GM18498 (cell line): ENCODE results near the gene LOXL3.

Source experiments
- ATAC-seq: cut with Tn5 transposase; IDR thresholded peaks from one replicate; pipeline ENCODE4 v1.9.1; 2021; ENCODE audit warnings: mild to moderate bottlenecking, moderate library complexity; ENCODE audit not compliant: unreplicated experiment

LOXL3 gene

DNA sequence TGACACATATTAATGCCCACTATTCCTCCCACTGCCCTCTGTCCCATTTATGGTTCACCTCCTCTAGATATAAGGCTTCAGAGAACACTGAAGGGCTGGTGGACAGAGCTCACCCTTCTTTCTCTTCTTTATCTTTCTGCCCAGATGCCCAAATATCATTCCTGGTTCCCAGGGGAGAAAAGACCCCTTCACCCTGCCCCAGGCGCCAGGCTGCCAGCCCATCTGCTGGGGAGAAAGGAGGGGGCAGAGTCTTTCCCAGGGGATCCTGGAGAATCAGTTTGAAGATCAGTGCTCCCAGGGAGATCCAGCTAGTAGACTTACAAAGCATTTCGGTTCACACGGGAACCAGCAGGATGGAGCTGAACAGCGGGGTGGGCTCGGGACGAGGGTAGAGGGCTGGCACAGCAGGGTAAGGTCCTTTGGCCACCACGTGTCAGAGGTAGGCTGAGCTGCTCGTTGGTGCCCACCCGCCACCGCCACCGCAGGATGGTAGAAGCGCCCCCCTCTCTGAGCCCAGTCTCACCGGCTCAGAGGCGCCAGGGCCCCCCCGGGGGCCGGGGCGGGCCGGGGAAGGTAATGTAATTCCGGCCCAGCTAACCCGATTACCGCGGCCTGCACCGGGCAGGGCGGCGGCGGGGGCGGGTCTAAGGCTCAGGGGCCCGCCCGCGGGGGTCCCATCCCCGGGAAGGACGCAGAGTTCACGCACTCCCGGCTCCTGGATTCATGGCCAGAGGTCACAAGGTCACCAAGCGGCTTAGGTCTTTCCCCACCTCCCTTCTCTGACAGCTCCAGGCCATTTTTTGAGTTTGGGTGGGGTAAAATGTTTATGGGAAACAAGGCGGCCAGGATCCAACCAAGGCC lies 40.8 kb downstream of the LOXL3 start:
- ATAC-seq = no peak

DNA sequence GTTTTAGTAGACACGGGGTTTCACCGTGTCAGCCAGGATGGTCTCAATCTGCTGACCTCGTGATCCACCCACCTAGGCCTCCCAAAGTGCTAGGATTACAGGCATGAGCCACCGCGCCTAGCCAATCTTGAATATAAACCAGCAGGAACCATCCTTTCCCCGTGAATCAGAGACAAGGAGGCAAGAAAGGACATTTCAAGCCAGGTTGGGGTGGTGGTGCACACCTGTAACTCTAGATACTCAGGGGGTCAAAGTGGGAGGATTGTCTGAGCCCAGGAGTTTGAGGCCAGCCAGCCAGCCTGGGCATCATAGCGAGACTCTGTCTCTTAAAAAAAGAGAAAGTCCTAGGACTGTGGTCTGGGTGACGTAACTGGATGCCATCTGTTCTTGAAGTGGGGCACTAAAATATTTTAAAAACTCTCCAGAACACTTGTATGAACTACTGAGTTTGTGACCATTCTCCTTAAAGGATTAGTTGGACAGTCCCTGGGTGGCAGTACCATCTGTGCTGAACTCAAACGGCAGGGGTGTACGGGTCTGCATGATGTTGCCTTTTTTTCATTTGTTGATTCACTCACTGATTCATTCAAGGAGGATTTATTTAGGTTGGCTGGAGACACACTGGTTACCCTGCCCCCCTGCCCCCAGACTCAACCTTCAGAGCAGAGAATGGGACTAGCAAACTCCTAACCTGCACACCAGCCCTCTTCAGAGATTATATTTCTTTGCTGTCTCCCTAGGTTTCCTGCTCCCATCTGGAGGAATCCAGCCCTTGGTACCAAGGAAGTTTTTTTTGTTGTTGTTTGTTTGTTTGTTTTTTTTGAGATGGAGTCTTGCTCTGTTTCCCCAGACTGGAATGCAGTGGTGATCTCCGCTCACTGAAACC lies 42.4 kb downstream of the LOXL3 start:
- ATAC-seq = no peak

- ATAC-seq = no peak
Measured at GRCh38 chr2:74510272-74510671, 43.5 kb downstream of the LOXL3 start.

- peak; percentile 12 for ATAC-seq
Measured at GRCh38 chr2:74507926-74508520, 45.7 kb downstream of the LOXL3 start.

- ATAC-seq = peak; percentile 85
Measured at GRCh38 chr2:74507145-74507925, 46.4 kb downstream of the LOXL3 start, which contains the start of gene PCGF1. Gene PCGF1, minus strand, starts transcription at chr2:74507695. Its CDS starts 27 bp downstream, at chr2:74507668.

DNA sequence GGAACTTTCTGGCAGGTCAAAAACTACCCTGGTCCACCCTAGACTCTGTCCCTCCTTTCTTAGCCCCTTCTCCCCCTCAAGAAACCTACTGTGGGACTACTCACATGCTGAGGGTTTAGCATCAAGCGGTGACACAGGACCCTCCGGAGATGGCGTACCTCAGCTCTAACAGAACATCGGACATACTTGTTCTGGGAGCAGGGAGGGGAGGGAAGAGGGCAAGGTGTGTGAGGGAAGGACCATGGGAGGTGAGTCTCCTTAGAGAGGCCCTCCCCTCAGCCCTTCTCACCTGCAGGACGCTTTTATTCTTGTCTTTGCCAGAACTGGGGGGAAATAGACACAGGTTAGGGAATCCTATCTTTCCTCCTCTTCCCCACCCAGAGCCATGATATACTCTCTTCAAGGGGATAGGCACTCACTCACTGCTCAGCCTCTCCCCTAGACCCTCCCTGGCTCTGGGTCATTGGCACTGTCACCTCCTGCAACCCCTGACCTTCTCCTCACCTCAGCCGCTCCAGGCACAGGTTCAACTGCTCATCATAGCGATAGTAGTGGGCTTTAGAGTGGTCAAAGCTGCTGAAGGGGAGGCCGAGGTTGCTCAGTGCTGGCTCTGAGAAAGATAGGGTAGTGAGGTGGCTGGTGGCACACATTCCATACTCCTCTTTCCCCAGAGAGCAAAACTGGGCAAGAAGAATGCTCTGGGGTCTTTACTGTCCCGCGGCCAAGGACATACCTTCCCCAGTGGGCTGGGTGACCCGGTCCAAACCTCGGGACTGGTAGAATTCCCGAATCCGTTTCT lies 48.1 kb downstream of the LOXL3 start:
- ATAC-seq = no peak

DNA sequence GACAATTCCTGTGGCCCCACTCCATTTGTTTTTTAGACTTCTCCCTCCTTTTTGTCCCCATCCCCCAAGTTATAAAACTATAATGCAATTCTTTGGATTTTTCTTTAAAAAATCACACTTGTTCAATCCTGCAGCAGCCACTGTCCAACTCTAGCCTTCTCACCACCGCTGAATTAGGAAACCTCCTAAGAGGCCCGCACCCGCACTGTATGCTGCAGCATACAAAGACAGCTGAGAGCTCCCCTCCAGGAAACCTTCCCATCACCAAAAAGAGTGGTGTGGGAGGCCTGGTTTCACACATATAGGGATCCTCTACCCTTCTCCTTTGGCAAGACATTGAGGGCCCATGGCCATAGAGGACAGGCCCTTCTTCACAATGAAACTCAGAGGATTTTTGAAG lies 49.2 kb downstream of the LOXL3 start:
- no peak for ATAC-seq

DNA sequence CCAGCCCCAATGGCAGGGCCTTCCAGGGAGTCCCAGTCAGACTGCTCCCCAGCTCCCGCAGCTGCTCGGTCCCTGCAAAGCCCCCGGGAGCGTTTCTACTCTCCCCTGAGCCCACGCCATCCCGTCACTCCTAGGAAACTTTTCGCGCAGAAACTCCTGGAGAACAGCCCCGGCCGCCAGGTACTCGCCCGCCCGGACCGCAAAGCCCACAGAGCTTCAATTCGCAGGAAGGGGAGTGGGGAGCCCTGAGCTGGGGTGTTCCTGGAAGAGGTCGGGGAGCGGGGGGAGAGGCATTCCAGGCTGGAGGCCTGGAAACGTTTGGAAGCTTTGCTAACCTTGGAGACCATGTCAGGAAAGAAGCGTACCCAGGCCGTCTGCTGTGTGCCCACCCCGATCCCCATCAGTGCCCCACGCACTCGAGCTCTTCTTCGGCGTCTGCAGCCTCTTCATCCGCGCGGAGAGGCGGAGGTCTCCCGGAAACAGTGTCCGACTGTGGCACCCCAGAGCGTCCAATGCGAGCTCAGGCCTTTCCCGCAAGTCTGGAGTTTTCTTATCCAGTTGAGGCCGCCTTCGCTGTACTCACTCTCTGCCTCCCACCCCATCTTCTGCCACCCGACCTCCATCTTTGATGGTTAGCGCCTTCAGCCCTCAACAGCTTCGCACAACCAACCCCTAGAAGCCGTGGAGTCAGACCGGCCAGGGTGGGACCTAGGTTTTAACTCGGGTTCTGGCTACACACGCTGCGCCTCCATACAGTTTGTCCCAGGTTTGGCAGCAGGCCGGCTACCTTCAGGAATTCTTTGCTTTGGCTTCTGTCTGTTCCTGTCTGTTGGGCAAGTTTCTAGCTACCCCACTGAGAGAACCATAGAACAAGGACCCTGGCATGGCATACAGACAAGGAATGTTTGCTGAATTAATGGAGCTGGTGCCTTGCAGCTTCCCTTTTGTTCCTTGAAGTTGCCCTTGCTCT lies 50.0 kb downstream of the LOXL3 start:
- no peak for ATAC-seq

GRCh38 chr2:74502720-74503505 lies 50.8 kb downstream of the LOXL3 start:
- ATAC-seq = peak; percentile 45

DNA sequence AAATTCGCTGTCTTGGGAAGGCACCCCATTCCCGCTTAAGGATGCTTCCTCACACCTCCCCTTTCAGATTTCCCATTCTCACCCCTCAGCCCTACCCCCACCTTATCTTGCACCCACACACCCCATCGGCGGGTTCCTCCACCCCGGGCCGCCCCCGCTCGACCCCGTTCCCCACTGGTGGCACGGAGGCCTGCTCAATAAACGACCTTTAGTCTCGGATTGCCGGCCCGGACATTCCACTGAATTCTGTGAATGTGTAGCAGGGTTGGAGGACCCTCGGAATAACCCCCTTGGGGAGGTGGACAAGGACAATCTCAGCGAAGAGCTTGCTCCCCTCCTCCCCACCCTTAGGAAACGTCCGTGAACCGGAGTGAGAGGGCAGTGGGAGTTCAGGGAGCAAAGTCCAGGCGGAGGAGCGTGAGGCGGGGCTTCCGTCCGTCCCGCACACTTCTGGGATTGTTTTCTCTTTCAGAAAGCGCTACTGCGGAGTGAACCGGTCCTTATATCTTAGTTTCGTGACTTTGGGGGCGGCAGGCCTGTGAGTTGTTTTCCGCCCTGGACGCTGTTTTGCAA lies 51.5 kb downstream of the LOXL3 start:
- ATAC-seq = no peak

DNA sequence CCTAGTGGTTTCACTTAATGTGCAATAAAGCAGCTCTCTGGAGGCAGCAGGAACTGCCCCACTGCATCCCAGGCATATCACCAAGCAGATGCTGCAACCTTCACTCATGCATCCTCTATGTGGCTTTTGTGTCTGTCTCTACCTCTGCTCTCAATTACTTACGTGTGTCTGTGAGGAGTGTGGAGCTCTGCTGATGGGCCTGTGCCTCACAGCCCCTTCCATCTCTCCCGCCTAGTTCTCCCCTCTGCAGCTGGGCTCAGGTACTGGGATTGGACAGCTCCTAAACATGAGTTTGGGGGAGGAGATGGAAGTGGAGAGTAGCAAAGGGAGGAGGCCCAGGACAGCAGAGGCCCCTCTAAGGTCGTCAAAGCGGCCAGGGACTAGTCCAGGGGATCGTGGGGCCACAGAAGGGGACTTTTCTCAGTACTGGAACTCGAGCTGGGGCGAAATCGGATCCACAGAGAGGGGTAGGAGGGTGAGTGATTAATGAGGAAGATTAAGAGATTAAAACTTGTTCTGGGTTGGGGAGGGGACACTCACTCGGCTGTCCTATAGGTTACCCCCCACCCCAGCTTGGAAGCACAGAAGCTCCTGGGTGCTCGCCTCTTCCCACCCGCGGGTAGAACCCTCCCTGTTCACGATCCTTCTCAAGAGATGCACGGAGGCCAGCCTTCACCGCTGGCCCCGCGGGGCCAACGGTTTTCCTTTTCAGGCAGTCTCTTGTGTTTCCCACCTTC lies 52.2 kb downstream of the LOXL3 start:
- no peak for ATAC-seq

DNA sequence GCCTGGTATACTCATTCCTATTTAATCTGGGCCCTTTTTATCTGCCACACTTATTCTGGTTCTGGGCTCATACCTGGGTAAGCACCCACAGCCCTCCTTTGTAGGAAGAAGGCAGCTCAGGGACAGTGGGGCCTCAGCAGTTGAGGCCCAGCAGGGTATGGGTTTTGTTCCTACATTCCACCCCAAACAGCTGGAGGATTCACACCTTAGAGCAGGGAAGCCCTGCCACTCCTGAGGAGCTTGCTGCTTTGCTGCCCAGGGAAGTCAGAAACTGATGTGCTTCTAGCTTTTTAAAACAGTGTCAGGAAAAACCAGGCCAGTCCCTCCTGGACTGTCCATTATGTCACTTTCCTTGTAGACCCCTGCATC lies 53.2 kb downstream of the LOXL3 start:
- no peak for ATAC-seq

GRCh38 chr2:74499940-74500577 lies 53.7 kb downstream of the LOXL3 start:
- ATAC-seq = no peak

DNA sequence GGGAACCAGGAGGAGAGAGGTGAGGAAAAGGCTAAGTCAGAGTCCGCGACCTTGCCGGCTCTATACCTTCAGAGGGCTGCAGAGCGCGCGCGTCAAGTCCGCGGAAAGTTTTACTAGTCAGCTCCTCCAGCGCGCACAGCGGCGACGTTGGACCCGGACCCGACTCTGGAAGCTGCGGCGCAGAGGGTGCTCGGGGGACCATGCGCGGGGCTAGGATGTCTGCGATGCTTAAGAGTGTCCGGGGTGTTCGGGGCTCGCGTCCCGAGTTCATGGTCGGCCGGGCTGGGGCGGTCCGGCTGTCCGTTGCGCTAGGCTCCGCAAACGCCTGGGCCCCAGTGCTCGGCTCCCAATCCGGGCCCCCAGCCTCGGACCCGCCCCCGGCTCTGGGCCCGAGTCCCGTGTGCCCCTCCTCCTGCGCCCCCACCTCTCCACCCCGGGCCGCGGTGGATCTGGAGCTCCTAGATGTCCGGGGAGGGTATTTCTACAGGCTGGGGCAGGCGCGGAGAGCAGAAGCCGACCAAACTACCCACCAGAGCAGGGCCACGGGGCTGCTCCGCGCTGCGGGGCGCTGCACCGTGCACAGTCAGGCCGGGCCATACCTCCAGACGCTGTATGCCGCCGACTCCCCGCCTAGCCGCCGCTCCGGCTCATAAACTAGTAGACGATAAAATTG lies 54.3 kb downstream of the LOXL3 start, which contains the start of gene LBX2:
Gene LBX2 (minus strand): TSS at position 337 of the 673 bp plus-strand sequence. CDS start 66 bp downstream, at position 271.
- ATAC-seq = no peak

- no peak for ATAC-seq
Measured at GRCh38 chr2:74498500-74499266, 55.1 kb downstream of the LOXL3 start.
